ENCODE measurements around the gene NENF.
A peak's percentile ranks its signal among the peaks of the same experiment; 100 is the strongest.

Gene NENF

DNA sequence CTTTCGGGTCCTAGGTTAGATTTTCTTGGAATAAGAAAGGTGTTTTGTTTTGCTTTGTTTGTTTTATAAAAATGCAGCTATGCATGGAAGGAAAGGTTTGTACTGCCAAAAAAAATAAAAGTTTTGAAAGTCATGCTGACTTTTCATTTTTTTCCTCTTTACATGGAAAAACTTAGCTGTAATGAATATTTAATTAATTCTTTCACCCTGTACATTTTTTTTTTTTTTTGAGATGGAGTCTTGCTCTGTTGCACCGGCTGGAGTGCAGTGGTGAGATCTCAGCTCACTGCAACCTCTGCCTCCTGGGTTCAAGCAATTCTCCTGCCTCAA, 48.7 kb downstream of the NENF start:
- DNase-seq (ENCODE audit: low read depth): peak; percentile 23
- no peak overlapping the region for H3K4me3 ChIP-seq (ENCODE audit: low read depth, low read length)

DNA sequence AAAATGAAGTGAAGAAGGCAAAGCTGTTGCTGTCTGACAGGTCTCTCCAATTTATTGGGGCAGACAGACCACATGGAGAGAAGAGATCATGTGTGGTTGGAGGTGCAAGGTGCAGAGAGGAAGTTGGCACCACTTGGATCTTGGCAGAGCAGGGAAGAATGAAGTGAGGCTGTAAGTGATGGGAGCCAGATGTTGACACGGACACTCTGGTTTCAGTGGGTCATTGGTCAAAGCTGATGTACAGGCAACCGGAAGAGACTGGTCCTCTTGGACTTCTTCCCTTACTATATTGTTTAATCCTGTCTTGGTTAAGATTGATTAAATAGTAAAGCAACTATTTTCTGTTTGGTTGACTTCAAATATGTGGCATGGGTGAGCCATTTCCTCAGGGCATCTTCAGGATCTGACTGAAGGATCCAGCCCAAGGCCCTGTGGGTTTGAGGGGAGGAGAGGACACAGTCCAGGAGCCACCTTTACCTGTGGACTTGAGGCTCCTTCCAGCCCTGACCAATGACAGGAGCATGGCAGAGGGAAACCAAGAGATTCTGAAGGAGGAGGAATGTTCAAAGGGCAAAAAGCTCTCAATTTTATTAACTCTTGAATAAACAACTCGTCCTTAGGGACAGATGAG, 49.4 kb downstream of the NENF start:
- TF ChIP-seq, protein P1, sequence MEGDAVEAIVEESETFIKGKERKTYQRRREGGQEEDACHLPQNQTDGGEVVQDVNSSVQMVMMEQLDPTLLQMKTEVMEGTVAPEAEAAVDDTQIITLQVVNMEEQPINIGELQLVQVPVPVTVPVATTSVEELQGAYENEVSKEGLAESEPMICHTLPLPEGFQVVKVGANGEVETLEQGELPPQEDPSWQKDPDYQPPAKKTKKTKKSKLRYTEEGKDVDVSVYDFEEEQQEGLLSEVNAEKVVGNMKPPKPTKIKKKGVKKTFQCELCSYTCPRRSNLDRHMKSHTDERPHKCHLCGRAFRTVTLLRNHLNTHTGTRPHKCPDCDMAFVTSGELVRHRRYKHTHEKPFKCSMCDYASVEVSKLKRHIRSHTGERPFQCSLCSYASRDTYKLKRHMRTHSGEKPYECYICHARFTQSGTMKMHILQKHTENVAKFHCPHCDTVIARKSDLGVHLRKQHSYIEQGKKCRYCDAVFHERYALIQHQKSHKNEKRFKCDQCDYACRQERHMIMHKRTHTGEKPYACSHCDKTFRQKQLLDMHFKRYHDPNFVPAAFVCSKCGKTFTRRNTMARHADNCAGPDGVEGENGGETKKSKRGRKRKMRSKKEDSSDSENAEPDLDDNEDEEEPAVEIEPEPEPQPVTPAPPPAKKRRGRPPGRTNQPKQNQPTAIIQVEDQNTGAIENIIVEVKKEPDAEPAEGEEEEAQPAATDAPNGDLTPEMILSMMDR (conservative IDR thresholded peaks at IDR 0.05; ENCODE audit: low read depth, low read length): no peak
- no peak overlapping the region for H3K4me3 ChIP-seq (ENCODE audit: low read depth, low read length)
- DNase-seq (ENCODE audit: low read depth): peak; percentile 13

More for the DNA sequence above, 48.7 kb downstream of the NENF start:
- TF ChIP-seq, protein P1 (conservative IDR thresholded peaks at IDR 0.05; ENCODE audit: low read depth, low read length): no peak

DNA sequence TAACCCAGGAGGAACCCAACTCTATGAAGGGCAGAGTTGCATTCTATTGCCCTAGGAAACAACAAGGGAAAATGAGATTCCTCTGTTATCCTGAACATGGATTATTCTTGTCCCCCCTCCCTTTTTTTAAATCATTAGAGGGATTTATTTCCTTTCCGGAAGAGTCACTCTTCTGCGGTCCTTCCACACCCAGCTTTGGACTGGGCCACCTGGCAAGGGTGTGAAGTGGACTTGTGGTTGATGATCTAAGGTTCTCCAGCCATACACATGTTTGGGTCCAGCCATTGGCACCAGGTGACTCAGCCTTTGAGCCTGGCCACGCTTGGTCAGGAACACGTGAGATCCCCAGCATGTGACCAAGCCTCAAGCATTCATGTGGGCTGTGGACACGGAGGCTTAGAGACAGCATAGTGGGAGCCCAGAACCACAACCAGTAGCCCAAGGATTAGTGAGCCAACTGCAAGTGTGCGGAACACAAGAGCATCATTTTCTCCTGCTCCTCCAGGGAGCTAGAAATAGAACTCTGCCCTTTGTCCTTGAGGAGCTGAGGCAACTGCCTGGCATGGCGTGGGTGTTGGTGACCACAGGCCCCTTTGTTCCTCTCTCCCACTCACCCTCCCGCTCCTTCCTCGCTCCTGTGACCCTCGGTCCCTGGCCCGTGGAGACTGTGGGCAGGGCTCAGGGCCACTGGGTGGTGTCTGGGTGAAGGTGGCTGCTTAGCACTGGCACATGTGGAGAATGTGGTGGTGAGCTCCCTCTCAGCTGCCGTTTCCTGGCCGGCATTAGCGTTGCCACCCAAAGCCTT, 50.1 kb downstream of the NENF start:
- DNase-seq (ENCODE audit: low read depth): peak; percentile 34
- TF ChIP-seq, protein P1 (conservative IDR thresholded peaks at IDR 0.05; ENCODE audit: low read depth, low read length): no peak
- no peak overlapping the region for H3K4me3 ChIP-seq (ENCODE audit: low read depth, low read length)

DNA sequence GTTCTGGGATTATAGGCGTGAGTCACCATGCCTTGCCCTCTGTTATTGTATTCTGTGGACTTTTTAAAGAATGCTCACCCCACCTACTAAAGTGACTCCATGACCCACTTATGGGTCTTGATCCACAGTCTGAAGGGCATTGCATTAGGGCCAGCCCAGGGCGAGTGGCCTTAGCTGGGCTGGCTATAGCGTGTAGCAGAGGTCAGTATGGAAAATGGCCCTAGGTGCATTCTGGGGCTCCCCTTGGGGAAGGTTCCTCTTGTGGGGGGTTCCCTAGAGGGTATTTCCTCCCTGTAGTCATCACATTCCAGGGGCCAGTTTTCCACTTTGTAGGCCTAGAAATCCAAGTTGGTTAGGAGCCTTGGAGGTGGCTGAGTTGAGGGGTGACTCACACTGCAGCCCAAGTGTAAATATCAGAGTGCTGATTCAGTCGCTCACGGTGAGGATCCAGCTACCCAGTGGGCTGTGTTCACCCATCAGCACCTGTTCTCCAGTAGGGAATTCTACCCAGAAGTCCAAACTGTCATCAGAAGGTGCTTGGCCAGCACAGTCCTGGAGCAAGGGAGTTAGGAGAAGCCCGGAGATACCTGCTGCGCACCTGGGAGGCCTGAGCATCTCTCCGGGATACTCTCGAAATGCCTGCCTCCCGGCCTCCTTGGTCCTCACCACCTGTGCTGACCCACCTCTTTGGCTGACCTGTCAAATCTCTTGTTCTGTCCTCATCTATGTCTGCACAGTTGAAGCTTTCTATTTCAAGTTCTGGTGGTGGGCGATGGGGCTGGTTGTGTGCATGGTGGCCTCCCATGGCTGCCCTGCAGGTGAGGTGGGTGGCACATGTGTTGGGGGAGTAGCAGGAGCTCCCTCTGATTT, 52.2 kb downstream of the NENF start:
- DNase-seq (ENCODE audit: low read depth): peak; percentile 65

DNA sequence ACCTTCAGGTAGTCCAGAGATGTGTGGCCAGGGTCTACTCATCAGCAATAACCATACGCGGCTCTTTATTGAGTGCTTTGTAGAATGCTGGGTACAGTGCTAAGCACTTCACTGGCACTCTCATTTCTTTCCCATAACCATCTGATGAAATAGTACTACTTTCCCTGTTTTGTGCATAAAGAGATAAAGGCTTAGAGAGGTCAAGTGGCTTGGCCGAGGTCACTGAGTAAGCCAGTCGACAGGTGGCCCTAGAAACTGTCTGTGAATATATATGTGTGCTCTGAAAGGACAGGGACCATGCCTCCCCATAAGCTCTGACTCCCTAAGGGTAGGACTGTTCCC, 52.8 kb downstream of the NENF start:
- no peak for DNase-seq (ENCODE audit: low read depth)
- no peak overlapping the region for H3K4me3 ChIP-seq (ENCODE audit: low read depth, low read length)
- TF ChIP-seq, protein P1 (conservative IDR thresholded peaks at IDR 0.05; ENCODE audit: low read depth, low read length): no peak

More for the DNA sequence above, 52.2 kb downstream of the NENF start:
- TF ChIP-seq, protein P1 (conservative IDR thresholded peaks at IDR 0.05; ENCODE audit: low read depth, low read length): no peak
- H3K4me3 ChIP-seq (ENCODE audit: low read depth, low read length): no peak overlapping the region

GRCh38 chr1:212485913-212486618, 53.3 kb downstream of the NENF start:
- DNase-seq (ENCODE audit: low read depth): peak; percentile 95
- TF ChIP-seq, protein P1 (conservative IDR thresholded peaks at IDR 0.05; ENCODE audit: low read depth, low read length): no peak
- H3K4me3 ChIP-seq (ENCODE audit: low read depth, low read length): no peak overlapping the region
